Stimulated activated CD8-positive, alpha-beta memory T cell treated with anti-CD3 and anti-CD28 coated beads, Interleukin-12 subunit alpha, Interleukin-12 subunit beta, amount 100 ng/mL, for 4 hours (primary cell): Measurements from ENCODE around the gene RHD.
"Not testable (repeated sequence)": the region's sequence is repeated elsewhere in the genome, so short reads cannot be mapped to it uniquely, and the experiment has no call there.

Source experiments
- DNase-seq: peaks from one replicate; pipeline ENCODE4 v3.0.0-alpha.2; 2020; ENCODE audit warnings: low read depth

The RHD gene

GRCh38 chr1:25356441-25356840 is 84.1 kb downstream of the RHD start:
- no peak for DNase-seq

GRCh38 chr1:25356848-25357247 is 84.5 kb downstream of the RHD start:
- no peak for DNase-seq

GRCh38 chr1:25360596-25361581 is 88.6 kb downstream of the RHD start:
- DNase-seq, result no peak

DNA sequence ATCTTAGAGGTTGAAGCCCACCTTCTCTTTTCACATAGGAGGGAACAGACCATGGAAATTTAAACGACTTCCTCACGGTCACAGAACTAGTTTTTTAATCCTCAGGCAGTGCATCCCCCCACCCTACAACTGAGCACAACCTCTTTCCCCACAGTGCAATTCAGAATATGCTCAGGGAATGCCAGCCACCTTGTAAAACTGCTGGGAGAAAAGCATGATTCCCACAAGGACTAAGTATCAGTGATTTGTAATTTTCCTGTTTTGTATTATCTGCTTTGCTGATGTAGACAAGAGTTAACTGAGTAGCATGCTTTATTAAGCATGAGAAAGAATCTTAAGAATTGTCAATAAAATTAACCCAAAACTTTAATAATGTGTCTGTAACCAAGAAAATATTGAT is 89.6 kb downstream of the RHD start:
- DNase-seq, result no peak

DNA sequence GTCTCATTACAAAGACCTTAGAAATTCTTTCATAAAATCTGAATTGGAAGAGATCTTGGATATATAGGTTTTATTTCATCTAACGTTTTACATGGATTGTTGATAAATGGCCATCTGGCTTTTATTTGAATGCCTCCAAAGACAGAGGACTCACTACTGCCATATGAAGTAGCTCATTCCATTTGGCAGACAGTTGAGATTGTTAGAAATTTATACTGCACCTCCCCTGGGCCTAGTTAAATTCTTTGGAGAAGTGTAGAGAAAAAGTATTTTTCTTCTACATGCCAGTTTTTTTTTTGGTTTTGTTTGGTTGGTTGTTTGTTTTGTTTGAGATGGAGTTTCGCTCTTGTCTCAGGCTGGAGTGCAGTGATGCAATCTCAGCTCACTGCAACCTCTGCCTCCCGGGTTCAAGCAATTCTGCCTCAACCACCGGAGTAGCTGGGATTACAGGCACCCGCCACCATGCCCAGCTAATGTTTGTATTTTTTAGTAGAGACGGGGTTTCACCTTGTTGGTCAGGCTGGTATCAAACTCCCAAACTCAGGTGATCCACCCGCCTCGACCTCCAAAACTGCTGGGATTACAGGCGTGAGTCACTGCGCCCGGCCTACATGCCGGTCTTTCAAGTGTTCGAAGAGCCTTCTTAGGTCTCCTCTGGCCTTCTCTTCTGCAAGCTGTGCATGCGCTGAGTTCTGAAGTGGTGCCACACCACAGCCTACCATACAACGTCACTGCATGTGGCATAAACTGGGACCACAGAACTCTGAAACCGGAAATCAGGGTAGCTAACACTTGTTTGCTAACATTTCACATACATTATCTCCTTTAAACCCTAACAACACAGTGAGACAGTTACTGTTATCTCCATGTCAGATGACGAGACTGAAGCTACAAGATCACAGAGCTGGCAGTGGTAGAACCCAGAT is 90.6 kb downstream of the RHD start:
- not testable (repeated sequence) for DNase-seq

DNA sequence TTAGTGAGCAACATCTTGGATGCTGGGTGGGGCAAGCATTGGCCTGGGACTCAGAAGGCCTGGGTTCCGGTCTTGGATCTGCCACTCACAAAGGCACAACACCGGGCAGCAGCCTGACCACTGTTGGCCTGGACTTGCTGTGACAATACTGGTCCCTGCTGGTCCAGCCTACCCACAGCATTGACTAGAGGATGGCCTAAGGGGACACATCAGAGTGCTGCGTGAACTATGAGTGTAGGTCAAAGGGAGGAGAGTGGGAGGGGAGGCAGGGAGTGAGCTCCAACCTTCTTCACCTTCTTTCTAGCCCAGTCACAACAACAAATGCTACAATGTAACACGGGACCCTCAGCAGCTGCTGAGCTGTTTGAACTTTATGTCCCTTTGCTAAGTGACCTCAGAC is 96.9 kb downstream of the RHD start:
- DNase-seq, result no peak

DNA sequence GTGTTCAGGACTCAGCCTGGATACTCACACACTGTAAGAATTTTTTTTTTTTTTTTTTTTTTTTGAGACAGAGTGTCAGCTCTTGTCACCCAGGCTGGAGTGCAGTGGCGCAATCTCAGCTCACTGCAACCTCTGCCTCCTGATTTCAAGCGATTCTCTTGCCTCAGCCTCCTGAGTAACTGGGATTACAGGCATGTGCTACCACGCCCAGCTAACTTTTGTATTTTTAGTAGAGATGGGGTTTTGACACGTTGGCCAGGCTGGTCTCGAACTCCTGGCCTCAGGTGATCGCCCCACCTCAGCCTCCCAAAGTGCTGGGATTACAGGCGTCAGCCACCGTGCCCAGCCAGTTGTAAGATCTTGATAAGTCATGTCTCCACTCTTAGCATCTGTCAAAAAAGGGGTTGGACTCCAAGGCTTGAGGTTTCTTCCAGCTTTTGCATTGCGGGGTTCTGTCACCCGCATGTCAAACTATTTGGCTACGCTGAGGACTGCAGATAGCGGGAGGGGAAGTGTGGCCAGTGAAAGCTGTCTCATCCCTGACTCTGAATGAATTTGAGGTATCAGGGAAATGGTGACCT is 97.5 kb downstream of the RHD start:
- DNase-seq, result not testable (repeated sequence)

DNA sequence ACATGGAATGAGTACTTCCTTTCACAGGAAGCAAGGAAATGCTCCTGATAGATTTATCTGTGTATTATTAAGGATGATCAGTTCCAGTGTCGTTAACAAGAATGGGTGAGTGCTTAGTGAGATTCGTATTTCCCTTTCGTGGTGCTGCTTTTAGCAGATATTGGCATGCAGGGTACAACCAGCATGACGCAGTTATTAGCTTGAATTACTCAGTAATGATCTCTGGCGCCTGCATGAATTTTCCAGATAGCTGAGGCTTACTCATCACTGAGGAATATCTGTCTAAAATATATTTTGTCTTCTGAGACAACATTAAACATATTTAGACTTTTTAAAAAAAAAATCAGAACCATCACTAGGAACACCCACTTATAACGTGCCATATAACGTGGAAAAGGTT is 99.4 kb downstream of the RHD start:
- not testable (repeated sequence) for DNase-seq

GRCh38 chr1:25378367-25378766 is 106.1 kb downstream of the RHD start:
- not testable (repeated sequence) for DNase-seq
